Retinal pigment epithelial cell (primary cell): ENCODE results near the gene PLCL2.
"Not testable (repeated sequence)": the region's sequence is repeated elsewhere in the genome, so short reads cannot be mapped to it uniquely, and the experiment has no call there.

ENCODE experiments used
- DNase-seq: peaks from one replicate; pipeline ENCODE4 v3.0.0-alpha.2; 2010; ENCODE audit warnings: low read depth
- H3K4me3 ChIP-seq: 2 replicates; pipeline ENCODE4 v1.5.1; 2011; ENCODE audit warnings: mild to moderate bottlenecking, low read length, control low read depth, moderate library complexity
- CTCF ChIP-seq: conservative IDR thresholded peaks from 2 replicates; pipeline ENCODE4 v1.5.1; 2011; ENCODE audit warnings: low read depth, low read length, control low read depth, inconsistent platforms

The PLCL2 gene

GRCh38 chr3:16960125-16960524 lies 75.4 kb downstream of the PLCL2 start:
- no peak for TF ChIP-seq CTCF
- H3K4me3 ChIP-seq, result no peak overlapping the region
- DNase-seq, result no peak

GRCh38 chr3:16961621-16962205 lies 77.0 kb downstream of the PLCL2 start:
- no peak for DNase-seq
- no peak for TF ChIP-seq CTCF
- no peak overlapping the region for H3K4me3 ChIP-seq

- DNase-seq, result no peak
- TF ChIP-seq CTCF, result no peak
- H3K4me3 ChIP-seq, result no peak overlapping the region
These were observed 90.3 kb downstream of the PLCL2 start for GRCh38 chr3:16975083-16975482.

GRCh38 chr3:16978234-16978920 lies 93.6 kb downstream of the PLCL2 start:
- H3K4me3 ChIP-seq, result no peak overlapping the region
- DNase-seq, result no peak
- no peak for TF ChIP-seq CTCF

- DNase-seq, result no peak
- no peak for TF ChIP-seq CTCF
- no peak overlapping the region for H3K4me3 ChIP-seq
These were observed 94.1 kb downstream of the PLCL2 start for GRCh38 chr3:16978921-16979271.

- not testable (repeated sequence) for H3K4me3 ChIP-seq, DNase-seq
These were observed 95.2 kb downstream of the PLCL2 start for GRCh38 chr3:16979769-16980515.

GRCh38 chr3:16980526-16980925 lies 95.8 kb downstream of the PLCL2 start:
- not testable (repeated sequence) for DNase-seq

GRCh38 chr3:16982460-16982859 lies 97.7 kb downstream of the PLCL2 start:
- TF ChIP-seq CTCF, result no peak
- H3K4me3 ChIP-seq, result no peak overlapping the region
- DNase-seq, result no peak

More at GRCh38 chr3:16980526-16980925, 95.8 kb downstream of the PLCL2 start:
- not testable (repeated sequence) for H3K4me3 ChIP-seq
